WTC11 (cell line): ENCODE results near the gene TMEM145. TPM values are rescaled to one million over a fixed set of nuclear protein-coding genes. Genes with fewer than 3 reads are reported as not detected.

ENCODE experiments used
- ATAC-seq: fragments of 200-7000 bp; cut with Tn5 transposase; 2 replicates; pipeline ENCODE4 v1.10.0; 2021; ENCODE audit warnings: mild to moderate bottlenecking, moderate library complexity
- CTCF ChIA-PET: fragments of 300-600 bp; sonication (Branson Sonifier 250); formaldehyde crosslinking; loops from one replicate; lab custom pipeline; 2021; ENCODE audit warnings: antibody characterized with exemption; lab: Charles Lee
- POLR2A ChIA-PET: fragments of 350-600 bp; sonication (Branson Sonifier 250); formaldehyde crosslinking; loops from one replicate; lab custom pipeline; 2021; ENCODE audit warnings: antibody characterized with exemption; lab: Charles Lee
- DNase-seq: peaks from one replicate; pipeline ENCODE4 v3.0.0; 2021; ENCODE audit warnings: low spot score
- H3K27ac Mint-ChIP-seq: 2 replicates; pipeline ENCODE4 v1.8.0; 2021; ENCODE audit warnings: mixed read lengths
- H3K27me3 Mint-ChIP-seq: 2 replicates; pipeline ENCODE4 v1.8.0; 2021; ENCODE audit warnings: low read depth, mild to moderate bottlenecking, moderate library complexity, mixed read lengths
- H3K36me3 Mint-ChIP-seq: 2 replicates; pipeline ENCODE4 v1.8.0; 2021; ENCODE audit warnings: mixed read lengths
- H3K4me1 Mint-ChIP-seq: 2 replicates; pipeline ENCODE4 v1.8.0; 2022; ENCODE audit warnings: mixed read lengths
- H3K4me3 Mint-ChIP-seq: 2 replicates; pipeline ENCODE4 v1.8.0; 2021; ENCODE audit warnings: mild to moderate bottlenecking, moderate library complexity, mixed read lengths
- H3K9me3 Mint-ChIP-seq: 2 replicates; pipeline ENCODE4 v1.8.0; 2021; ENCODE audit warnings: mixed read lengths
- ETV6 ChIP-seq: sonication (generic); formaldehyde crosslinking; IDR thresholded peaks from 2 replicates; pipeline ENCODE4 v1.8.1; 2022; ENCODE audit warnings: mild to moderate bottlenecking, missing genetic modification reagents
- HMGXB4 ChIP-seq: sonication (generic); formaldehyde crosslinking; IDR thresholded peaks from 2 replicates; pipeline ENCODE4 v1.8.1; 2023; ENCODE audit warnings: mild to moderate bottlenecking, moderate library complexity, missing genetic modification reagents
- IRF2 ChIP-seq: sonication (generic); formaldehyde crosslinking; IDR thresholded peaks from 2 replicates; pipeline ENCODE4 v1.8.0; 2022; ENCODE audit warnings: low read depth, missing genetic modification reagents, borderline replicate concordance
- MAX ChIP-seq: sonication (generic); formaldehyde crosslinking; IDR thresholded peaks from 2 replicates; pipeline ENCODE4 v1.8.0; 2022; ENCODE audit warnings: mild to moderate bottlenecking, missing genetic modification reagents
- MLX ChIP-seq: sonication (generic); formaldehyde crosslinking; IDR thresholded peaks from 2 replicates; pipeline ENCODE4 v1.8.1; 2023; ENCODE audit warnings: mild to moderate bottlenecking, missing genetic modification reagents, moderate library complexity
- NFE2L1 ChIP-seq: sonication (generic); formaldehyde crosslinking; IDR thresholded peaks from 2 replicates; pipeline ENCODE4 v1.8.1; 2023; ENCODE audit warnings: missing genetic modification reagents
- NR1H2 ChIP-seq: sonication (generic); formaldehyde crosslinking; IDR thresholded peaks from 2 replicates; pipeline ENCODE4 v1.9.0; 2021; ENCODE audit warnings: mild to moderate bottlenecking, moderate library complexity, missing genetic modification reagents
- RELA ChIP-seq: sonication (generic); formaldehyde crosslinking; IDR thresholded peaks from 2 replicates; pipeline ENCODE4 v1.8.1; 2022; ENCODE audit warnings: missing genetic modification reagents, mild to moderate bottlenecking, borderline replicate concordance
- SMAD4 ChIP-seq: sonication (generic); formaldehyde crosslinking; IDR thresholded peaks from 2 replicates; pipeline ENCODE4 v1.8.0; 2022; ENCODE audit warnings: mild to moderate bottlenecking, missing genetic modification reagents
- SOX15 ChIP-seq: fragments of 250-450 bp; sonication (Bioruptor Pico); IDR thresholded peaks from 2 replicates; pipeline ENCODE4 v1.9.0; 2021; ENCODE audit warnings: mild to moderate bottlenecking
- SP1 ChIP-seq: sonication (generic); formaldehyde crosslinking; conservative IDR thresholded peaks from 2 replicates; pipeline ENCODE4 v1.8.1; 2022; ENCODE audit warnings: missing genetic modification reagents
- TCF7 ChIP-seq: sonication (generic); formaldehyde crosslinking; IDR thresholded peaks from 2 replicates; pipeline ENCODE4 v1.8.0; 2022; ENCODE audit warnings: mild to moderate bottlenecking, low read depth, missing genetic modification reagents, moderate library complexity
- ZNF219 ChIP-seq: sonication (generic); formaldehyde crosslinking; IDR thresholded peaks from 2 replicates; pipeline ENCODE4 v1.8.0; 2023; ENCODE audit warnings: missing genetic modification reagents, mild to moderate bottlenecking, borderline replicate concordance
- ZNF317 ChIP-seq: sonication (generic); formaldehyde crosslinking; IDR thresholded peaks from 2 replicates; pipeline ENCODE4 v1.8.1; 2023; ENCODE audit warnings: low read depth, mild to moderate bottlenecking, moderate library complexity, missing genetic modification reagents, borderline replicate concordance
- total RNA-seq: library from RNA; stranded (reverse); gene quantifications from 3 replicates; pipeline ENCODE4 v1.2.3, GENCODE V29; 2021
- TF ChIP-seq, protein P1 (sequence below): sonication (generic); formaldehyde crosslinking; IDR thresholded peaks from 2 replicates; pipeline ENCODE4 v1.8.1; 2022; ENCODE audit warnings: mild to moderate bottlenecking, moderate library complexity, missing genetic modification reagents
- TF ChIP-seq, protein P2 (sequence below): sonication (generic); formaldehyde crosslinking; conservative IDR thresholded peaks from 2 replicates; pipeline ENCODE4 v1.8.1; 2023; ENCODE audit warnings: mild to moderate bottlenecking, low read depth, missing genetic modification reagents, moderate library complexity

The TMEM145 gene
- total RNA-seq, 1 experiment from 2014 or later = 6.9 TPM

- no peak for DNase-seq
- peaks cover 27% of the 10 kb centered on the region for H3K4me1 Mint-ChIP-seq
- CTCF ChIA-PET = interaction anchor here (2.7 kb wide), 1 partner anchor 43 kb away, joined by 11 read pairs; no protein-coding TSS in a partner anchor
- no peaks in the 10 kb centered on the region for H3K9me3 Mint-ChIP-seq
- POLR2A ChIA-PET = no interaction called here
- ATAC-seq = no peak
- H3K27me3 Mint-ChIP-seq = no peaks in the 10 kb centered on the region
- TF ChIP-seq IRF2 (CRISPR knock-in tag) (no peak), RELA (CRISPR knock-in tag) (no peak), ZNF219 (no peak), NFE2L1 (CRISPR knock-in tag) (no peak), MLX (CRISPR knock-in tag) (no peak), SMAD4 (no peak), ETV6 (CRISPR knock-in tag) (no peak), HMGXB4 (no peak), SOX15 (CRISPR knock-in tag) (no peak), TCF7 (CRISPR knock-in tag) (no peak), MAX (CRISPR knock-in tag) (no peak), ZNF317 (no peak), NR1H2 (CRISPR knock-in tag) (no peak)
- TF ChIP-seq, protein P1, sequence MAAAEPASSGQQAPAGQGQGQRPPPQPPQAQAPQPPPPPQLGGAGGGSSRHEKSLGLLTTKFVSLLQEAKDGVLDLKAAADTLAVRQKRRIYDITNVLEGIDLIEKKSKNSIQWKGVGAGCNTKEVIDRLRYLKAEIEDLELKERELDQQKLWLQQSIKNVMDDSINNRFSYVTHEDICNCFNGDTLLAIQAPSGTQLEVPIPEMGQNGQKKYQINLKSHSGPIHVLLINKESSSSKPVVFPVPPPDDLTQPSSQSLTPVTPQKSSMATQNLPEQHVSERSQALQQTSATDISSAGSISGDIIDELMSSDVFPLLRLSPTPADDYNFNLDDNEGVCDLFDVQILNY (CRISPR knock-in tag) = no peak
- TF ChIP-seq, protein P2, sequence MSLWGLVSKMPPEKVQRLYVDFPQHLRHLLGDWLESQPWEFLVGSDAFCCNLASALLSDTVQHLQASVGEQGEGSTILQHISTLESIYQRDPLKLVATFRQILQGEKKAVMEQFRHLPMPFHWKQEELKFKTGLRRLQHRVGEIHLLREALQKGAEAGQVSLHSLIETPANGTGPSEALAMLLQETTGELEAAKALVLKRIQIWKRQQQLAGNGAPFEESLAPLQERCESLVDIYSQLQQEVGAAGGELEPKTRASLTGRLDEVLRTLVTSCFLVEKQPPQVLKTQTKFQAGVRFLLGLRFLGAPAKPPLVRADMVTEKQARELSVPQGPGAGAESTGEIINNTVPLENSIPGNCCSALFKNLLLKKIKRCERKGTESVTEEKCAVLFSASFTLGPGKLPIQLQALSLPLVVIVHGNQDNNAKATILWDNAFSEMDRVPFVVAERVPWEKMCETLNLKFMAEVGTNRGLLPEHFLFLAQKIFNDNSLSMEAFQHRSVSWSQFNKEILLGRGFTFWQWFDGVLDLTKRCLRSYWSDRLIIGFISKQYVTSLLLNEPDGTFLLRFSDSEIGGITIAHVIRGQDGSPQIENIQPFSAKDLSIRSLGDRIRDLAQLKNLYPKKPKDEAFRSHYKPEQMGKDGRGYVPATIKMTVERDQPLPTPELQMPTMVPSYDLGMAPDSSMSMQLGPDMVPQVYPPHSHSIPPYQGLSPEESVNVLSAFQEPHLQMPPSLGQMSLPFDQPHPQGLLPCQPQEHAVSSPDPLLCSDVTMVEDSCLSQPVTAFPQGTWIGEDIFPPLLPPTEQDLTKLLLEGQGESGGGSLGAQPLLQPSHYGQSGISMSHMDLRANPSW (CRISPR knock-in tag) = no peak
- TF ChIP-seq, all 79 proteins: peak for 0
- Mint-ChIP-seq H3K4me3 (no peak overlapping the region), H3K27ac (no peak overlapping the region), H3K36me3 (peaks cover 24% of the 10 kb centered on the region)
Observed at GRCh38 chr19:42289556-42290041, 23.5 kb upstream of the TMEM145 start.

- no peak for ATAC-seq
- ChIA-PET CTCF (interaction anchor here (0.8 to 2.7 kb wide), 4 partner anchors 8 to 181 kb away, joined by 3 to 11 read pairs (median 4); no protein-coding TSS in a partner anchor), POLR2A (no interaction called here)
- TF ChIP-seq SP1 = no peak
- TF ChIP-seq SMAD4 = no peak
- Mint-ChIP-seq H3K4me1 (peaks cover 22% of the 10 kb centered on the region), H3K36me3 (peaks cover 24% of the 10 kb centered on the region), H3K27ac (no peak overlapping the region), H3K27me3 (no peaks in the 10 kb centered on the region), H3K9me3 (no peaks in the 10 kb centered on the region), H3K4me3 (no peak overlapping the region)
- no peak for DNase-seq
Observed at GRCh38 chr19:42290136-42290522, 23.0 kb upstream of the TMEM145 start.
